ENCODE results near the gene PHETA2. TPM values are rescaled to one million over a fixed set of nuclear protein-coding genes. Genes with fewer than 3 reads are reported as not detected.
"Not testable (repeated sequence)": the region's sequence is repeated elsewhere in the genome, so short reads cannot be mapped to it uniquely, and the experiment has no call there.

PHETA2 gene
- total RNA-seq, 2 donors from 2014 or later = 8.5 to 11.2 TPM

DNA sequence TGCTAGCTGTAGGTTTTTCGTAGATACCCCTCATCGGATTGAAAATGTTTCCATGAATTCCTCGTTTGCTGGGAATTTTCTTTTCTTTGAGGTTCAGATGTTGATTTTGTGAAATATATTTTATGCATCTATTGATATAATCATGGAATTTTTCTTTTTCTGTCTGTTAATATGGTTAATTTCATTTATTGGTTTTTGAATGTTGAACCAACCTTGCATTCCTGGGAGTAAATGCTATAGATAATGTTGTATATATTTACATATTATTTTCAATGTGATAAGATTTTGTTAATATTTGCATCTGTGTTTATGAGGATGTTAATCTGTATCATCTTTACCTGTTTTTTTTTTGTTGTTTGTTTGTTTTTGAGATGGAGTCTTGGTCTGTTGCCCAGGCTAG, 27.2 kb downstream of the PHETA2 start:
- H3K27ac ChIP-seq = no peak overlapping the region
- no peaks in the 10 kb centered on the region for H3K4me1 ChIP-seq (replicated peaks)
- H3K4me3 ChIP-seq = no peak overlapping the region
- no peaks in the 10 kb centered on the region for H3K9me3 ChIP-seq
- H3K36me3 ChIP-seq = no peaks in the 10 kb centered on the region
- whole genome bisulfite sequencing = 98% methylated on average over 3 of the region's 3 CpGs
- no peak for TF ChIP-seq POLR2AphosphoS5 (IDR thresholded peaks at IDR 0.05)
- TF ChIP-seq, protein P1, sequence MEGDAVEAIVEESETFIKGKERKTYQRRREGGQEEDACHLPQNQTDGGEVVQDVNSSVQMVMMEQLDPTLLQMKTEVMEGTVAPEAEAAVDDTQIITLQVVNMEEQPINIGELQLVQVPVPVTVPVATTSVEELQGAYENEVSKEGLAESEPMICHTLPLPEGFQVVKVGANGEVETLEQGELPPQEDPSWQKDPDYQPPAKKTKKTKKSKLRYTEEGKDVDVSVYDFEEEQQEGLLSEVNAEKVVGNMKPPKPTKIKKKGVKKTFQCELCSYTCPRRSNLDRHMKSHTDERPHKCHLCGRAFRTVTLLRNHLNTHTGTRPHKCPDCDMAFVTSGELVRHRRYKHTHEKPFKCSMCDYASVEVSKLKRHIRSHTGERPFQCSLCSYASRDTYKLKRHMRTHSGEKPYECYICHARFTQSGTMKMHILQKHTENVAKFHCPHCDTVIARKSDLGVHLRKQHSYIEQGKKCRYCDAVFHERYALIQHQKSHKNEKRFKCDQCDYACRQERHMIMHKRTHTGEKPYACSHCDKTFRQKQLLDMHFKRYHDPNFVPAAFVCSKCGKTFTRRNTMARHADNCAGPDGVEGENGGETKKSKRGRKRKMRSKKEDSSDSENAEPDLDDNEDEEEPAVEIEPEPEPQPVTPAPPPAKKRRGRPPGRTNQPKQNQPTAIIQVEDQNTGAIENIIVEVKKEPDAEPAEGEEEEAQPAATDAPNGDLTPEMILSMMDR (IDR thresholded peaks at IDR 0.05) = no peak
- no peak for TF ChIP-seq POLR2A (IDR thresholded peaks at IDR 0.05)
- intact Hi-C loops (cut with DNase I) = no loop called here
- no peak for DNase-seq (ENCODE audit: low spot score)
- H3K27me3 ChIP-seq (replicated peaks; ENCODE audit: insufficient read depth) = no peaks in the 10 kb centered on the region

DNA sequence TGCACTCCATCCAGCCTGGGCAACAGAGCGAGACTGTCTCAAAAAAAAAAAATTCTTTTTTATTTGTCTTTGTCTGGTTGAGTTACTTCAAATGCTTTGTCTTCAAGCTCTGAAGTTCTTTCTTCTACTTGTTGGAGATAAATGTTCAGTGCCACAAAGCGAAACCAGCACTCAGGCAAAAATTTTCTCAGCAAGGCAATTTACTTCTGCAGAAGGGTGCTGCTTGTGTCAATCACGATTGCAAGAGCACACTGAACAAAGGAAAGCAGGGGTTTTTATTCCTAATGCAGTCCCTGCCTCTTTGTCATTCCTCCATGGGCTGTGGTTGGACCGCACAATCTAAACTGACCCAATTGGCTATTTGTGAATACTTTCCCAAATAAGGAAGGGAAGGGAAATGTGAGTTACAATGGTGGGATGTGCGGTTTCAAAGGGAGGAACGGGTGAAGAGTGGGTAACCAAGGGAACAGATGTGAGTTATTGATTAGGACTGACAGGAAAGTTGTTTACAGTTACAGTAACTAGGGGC, 30.3 kb downstream of the PHETA2 start:
- DNase-seq (ENCODE audit: low spot score); H3K27me3 ChIP-seq (replicated peaks; ENCODE audit: insufficient read depth); H3K4me3 ChIP-seq; H3K36me3 ChIP-seq; H3K4me1 ChIP-seq (replicated peaks); H3K9me3 ChIP-seq; intact Hi-C loops (cut with DNase I); H3K27ac ChIP-seq: not testable (repeated sequence)
- 88% methylated on average over 6 of the region's 6 CpGs for WGBS

DNA sequence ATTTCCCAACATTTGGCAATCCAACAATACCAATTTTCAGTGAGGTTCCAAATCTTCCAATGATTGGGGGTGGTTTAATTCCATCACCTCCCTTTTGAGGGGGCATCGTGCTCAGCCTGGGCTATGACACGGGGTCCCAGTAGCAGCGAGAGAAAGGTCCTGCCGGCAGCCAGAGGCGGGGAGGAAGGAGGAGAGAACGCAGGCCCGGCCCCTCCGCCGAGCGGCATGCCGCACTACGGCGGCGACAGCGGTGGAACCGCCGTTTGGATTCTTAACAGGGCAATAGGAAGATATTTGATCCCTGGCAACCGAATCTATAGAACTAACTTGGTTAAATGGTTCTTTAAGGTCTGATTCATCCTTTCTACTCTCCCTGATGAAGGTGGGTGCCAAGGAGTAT, 34.8 kb downstream of the PHETA2 start:
- intact Hi-C loops (cut with DNase I) = no loop called here
- no peak for DNase-seq (ENCODE audit: low spot score)
- 70% methylated on average over 18 of the region's 18 CpGs for WGBS
- H3K36me3 ChIP-seq = no peaks in the 10 kb centered on the region
- no peak overlapping the region for H3K27ac ChIP-seq
- H3K4me3 ChIP-seq = no peak overlapping the region
- H3K4me1 ChIP-seq (replicated peaks) = no peaks in the 10 kb centered on the region
- no peak for TF ChIP-seq POLR2A (IDR thresholded peaks at IDR 0.05)
- TF ChIP-seq POLR2AphosphoS5 (IDR thresholded peaks at IDR 0.05) = no peak
- TF ChIP-seq, protein P1 (IDR thresholded peaks at IDR 0.05) = no peak
- no peaks in the 10 kb centered on the region for H3K9me3 ChIP-seq
- no peaks in the 10 kb centered on the region for H3K27me3 ChIP-seq (replicated peaks; ENCODE audit: insufficient read depth)

DNA sequence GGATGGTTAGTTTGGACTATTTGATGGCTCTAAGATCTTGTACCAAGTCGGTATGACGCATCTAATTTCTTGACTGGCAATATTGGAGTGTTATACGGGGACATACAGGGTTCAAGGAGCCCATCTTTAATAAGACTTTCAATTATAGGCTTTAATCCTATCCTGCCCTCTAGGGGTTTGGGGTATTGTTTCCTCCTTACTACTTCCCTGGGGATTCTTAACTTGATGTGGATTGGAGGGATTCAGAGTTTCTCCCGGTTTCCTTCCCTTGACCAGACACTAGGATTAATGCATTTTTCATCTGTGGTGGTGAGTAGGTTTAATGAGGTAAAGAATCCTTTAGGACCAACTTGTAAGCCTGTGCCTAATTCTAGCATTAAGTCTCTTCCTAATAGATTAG, 37.8 kb downstream of the PHETA2 start:
- H3K27me3 ChIP-seq (replicated peaks; ENCODE audit: insufficient read depth) = no peaks in the 10 kb centered on the region
- DNase-seq (ENCODE audit: low spot score) = no peak
- no peaks in the 10 kb centered on the region for H3K36me3 ChIP-seq
- no peaks in the 10 kb centered on the region for H3K4me1 ChIP-seq (replicated peaks)
- 90% methylated on average over 4 of the region's 4 CpGs for WGBS
- TF ChIP-seq, protein P1 (IDR thresholded peaks at IDR 0.05) = no peak
- TF ChIP-seq POLR2A (IDR thresholded peaks at IDR 0.05) (no peak), POLR2AphosphoS5 (IDR thresholded peaks at IDR 0.05) (no peak)
- H3K27ac ChIP-seq = no peak overlapping the region
- H3K4me3 ChIP-seq = no peak overlapping the region
- H3K9me3 ChIP-seq = no peaks in the 10 kb centered on the region
- intact Hi-C loops (cut with DNase I) = no loop called here

DNA sequence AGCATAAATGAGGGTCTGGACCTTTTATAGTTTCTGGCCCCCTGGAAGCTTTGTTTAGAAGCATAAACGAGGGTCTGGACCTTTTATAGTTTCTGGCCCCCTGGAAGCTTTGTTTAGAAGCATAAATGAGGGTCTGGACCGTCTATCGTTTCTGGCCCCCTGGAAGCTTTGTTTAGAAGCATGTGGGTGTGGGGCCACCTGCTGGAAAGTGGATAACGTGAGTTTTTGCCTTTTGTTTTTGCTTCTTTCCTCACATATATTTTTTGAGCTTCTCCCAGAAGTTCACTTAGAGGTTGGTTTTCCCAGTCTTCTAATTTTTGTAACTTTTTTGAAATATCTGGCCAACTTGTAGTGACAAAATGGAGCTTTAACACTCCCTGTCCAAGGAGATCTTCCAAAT, 38.7 kb downstream of the PHETA2 start:
- H3K36me3 ChIP-seq; H3K27ac ChIP-seq; H3K27me3 ChIP-seq (replicated peaks; ENCODE audit: insufficient read depth); H3K9me3 ChIP-seq; DNase-seq (ENCODE audit: low spot score); H3K4me3 ChIP-seq; H3K4me1 ChIP-seq (replicated peaks); intact Hi-C loops (cut with DNase I): not testable (repeated sequence)
- WGBS = 29% methylated on average over 4 of the region's 4 CpGs

DNA sequence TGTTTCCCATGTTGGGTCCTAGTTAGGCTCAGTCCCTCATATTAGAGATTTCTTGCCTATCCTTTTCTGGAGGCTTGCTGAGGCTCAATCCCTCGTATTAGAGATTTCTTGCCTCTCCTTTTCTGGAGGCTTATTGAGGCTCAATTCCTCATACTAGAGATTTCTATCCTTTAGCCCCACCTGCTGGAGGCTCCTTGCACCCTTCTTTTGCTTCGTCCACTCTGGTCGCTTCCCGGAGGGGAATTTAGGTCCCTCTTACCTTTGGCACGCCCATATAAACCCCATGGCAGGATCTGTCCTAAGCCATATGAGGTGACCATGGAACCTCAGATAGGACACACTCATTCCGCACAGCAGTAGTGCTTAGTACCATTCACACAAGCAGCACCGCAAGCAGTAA, 40.7 kb downstream of the PHETA2 start:
- TF ChIP-seq, protein P1 (IDR thresholded peaks at IDR 0.05) = no peak
- 95% methylated on average over 7 of the region's 7 CpGs for WGBS

DNA sequence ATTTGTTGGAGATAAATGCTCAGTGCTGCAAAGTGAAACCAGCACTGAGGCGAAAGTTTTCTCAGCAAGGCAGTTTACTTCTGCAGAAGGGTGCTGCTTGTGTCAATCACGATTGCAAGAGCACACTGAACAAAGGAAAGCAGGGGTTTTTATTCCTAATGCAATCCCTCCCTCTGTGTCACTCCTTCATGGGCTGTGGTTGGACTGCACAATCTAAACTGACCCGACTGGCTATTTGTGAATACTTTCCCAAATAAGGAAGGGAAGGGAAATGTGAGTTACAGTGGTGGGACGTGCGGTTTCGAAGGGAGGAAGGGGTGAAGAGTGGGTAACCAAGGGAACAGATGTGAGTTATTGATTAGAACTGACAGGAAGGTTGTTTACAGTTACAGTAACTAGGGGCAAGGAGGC, 41.4 kb downstream of the PHETA2 start:
- H3K9me3 ChIP-seq; H3K4me1 ChIP-seq (replicated peaks); H3K27ac ChIP-seq; DNase-seq (ENCODE audit: low spot score); H3K27me3 ChIP-seq (replicated peaks; ENCODE audit: insufficient read depth); intact Hi-C loops (cut with DNase I); H3K36me3 ChIP-seq; H3K4me3 ChIP-seq: not testable (repeated sequence)
- 80% methylated on average over 6 of the region's 6 CpGs for WGBS

More for the DNA sequence above, 40.7 kb downstream of the PHETA2 start:
- Histone ChIP-seq H3K27ac (no peak overlapping the region), H3K9me3 (no peaks in the 10 kb centered on the region), H3K27me3 (replicated peaks; ENCODE audit: insufficient read depth) (no peaks in the 10 kb centered on the region), H3K4me1 (replicated peaks) (no peaks in the 10 kb centered on the region), H3K4me3 (no peak overlapping the region), H3K36me3 (no peaks in the 10 kb centered on the region)
- DNase-seq (ENCODE audit: low spot score) = no peak
- intact Hi-C loops (cut with DNase I) = no loop called here
